ENCODE results near the gene SEMA6A.

DNA sequence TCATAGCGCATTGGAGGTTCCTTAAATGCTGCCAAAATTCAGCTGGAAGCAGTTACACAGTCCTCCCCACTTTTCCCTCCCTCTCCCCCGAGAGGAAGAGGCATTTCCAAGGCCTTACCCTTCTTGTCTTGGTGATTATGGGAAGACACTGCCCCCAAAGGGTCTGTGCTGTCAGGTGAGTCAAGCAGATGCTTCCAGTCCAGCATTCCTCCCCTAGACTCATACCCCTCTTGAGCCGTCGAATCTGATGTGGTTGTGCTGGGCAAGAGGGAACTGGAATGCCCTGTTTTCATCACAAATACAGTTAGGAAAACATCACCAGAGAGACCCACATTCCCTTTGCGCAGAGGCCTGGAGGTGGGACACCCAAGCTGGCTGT lies 107.2 kb downstream of the SEMA6A start:
- no peak for TF ChIP-seq YY1 (IDR thresholded peaks at IDR 0.05; ENCODE audit: insufficient read depth, insufficient read length)
- TF ChIP-seq ZNF274 (IDR thresholded peaks at IDR 0.05; ENCODE audit: low read depth, low read length): no peak
- no peak for TF ChIP-seq SUZ12 (IDR thresholded peaks at IDR 0.05; ENCODE audit: extremely low read depth, insufficient read depth, insufficient read length)
